HepG2 (cell line): ENCODE measurements around the gene TMBIM6. TPM values are rescaled to one million over a fixed set of nuclear protein-coding genes. Genes with fewer than 3 reads are reported as not detected.

Source experiments
- CAMTA2 ChIP-seq: sonication (generic); formaldehyde crosslinking; IDR thresholded peaks from 2 replicates; pipeline ENCODE4 v1.4.0; 2020; ENCODE audit warnings: mild to moderate bottlenecking, missing genetic modification reagents, borderline replicate concordance
- CBFB ChIP-seq: sonication (generic); formaldehyde crosslinking; IDR thresholded peaks from 2 replicates; pipeline ENCODE4 v1.4.0; 2020; ENCODE audit warnings: missing genetic modification reagents
- CBX5 ChIP-seq: sonication (generic); formaldehyde crosslinking; IDR thresholded peaks from 2 replicates; pipeline ENCODE4 v1.4.0; 2020; ENCODE audit warnings: missing genetic modification reagents, borderline replicate concordance
- CCDC6 ChIP-seq: sonication (generic); formaldehyde crosslinking; IDR thresholded peaks from 2 replicates; pipeline ENCODE4 v1.8.1; 2022; ENCODE audit warnings: mild to moderate bottlenecking, missing genetic modification reagents, moderate library complexity
- EP300 ChIP-seq, 3 experiments: sonication (generic) in 1 of 3; formaldehyde crosslinking in 1 of 3; IDR thresholded peaks; 2 replicates each; pipeline versions ENCODE4 v1.5.1 to v1.6.1; 2011 to 2020; ENCODE audit warnings: low read depth in 2 of 3, low read length in 2 of 3, borderline replicate concordance in 1 of 3, improper control_type of control experiment in 1 of 3, mild to moderate bottlenecking in 1 of 3, missing genetic modification reagents in 1 of 3, moderate library complexity in 1 of 3
- FOSL2 ChIP-seq: sonication (generic); formaldehyde crosslinking; IDR thresholded peaks from 2 replicates; pipeline ENCODE4 v1.4.0; 2020; ENCODE audit warnings: missing genetic modification reagents
- FOXP1 ChIP-seq, 2 experiments: fragments of 450-650 bp in 1 of 2; IDR thresholded peaks; 2 replicates each; pipeline ENCODE4 v1.6.1; 2017 to 2018; ENCODE audit warnings: antibody characterized with exemption in 1 of 2
- GTF2F1 ChIP-seq: fragments of 150-350 bp; IDR thresholded peaks from 2 replicates; pipeline ENCODE4 v1.6.1; 2014; ENCODE audit warnings: low read length
- NFIC ChIP-seq: IDR thresholded peaks from 2 replicates; pipeline ENCODE4 v1.6.1; 2012; ENCODE audit warnings: mild to moderate bottlenecking, low read length, inconsistent platforms
- PAX8 ChIP-seq: sonication (generic); formaldehyde crosslinking; IDR thresholded peaks from 2 replicates; pipeline ENCODE4 v1.8.0; 2022; ENCODE audit warnings: mild to moderate bottlenecking, missing genetic modification reagents, borderline replicate concordance
- RBM39 ChIP-seq: fragments of 200-400 bp; formaldehyde crosslinking; IDR thresholded peaks from one replicate; pipeline ENCODE4 v1.6.1; 2018; ENCODE audit warnings: antibody characterized with exemption, mild to moderate bottlenecking, low read depth, low read length; ENCODE audit not compliant: poor library complexity, severe bottlenecking
- TCF12 ChIP-seq, 2 experiments: fragments of 450-650 bp in 1 of 2; sonication (generic) in 1 of 2; formaldehyde crosslinking in 1 of 2; IDR thresholded peaks; 2 replicates each; pipeline versions ENCODE4 v1.6.1 to v1.8.0; 2017 to 2022; ENCODE audit warnings: antibody characterized with exemption in 1 of 2, mild to moderate bottlenecking in 1 of 2, missing genetic modification reagents in 1 of 2, moderate library complexity in 1 of 2
- TSC22D2 ChIP-seq: sonication (generic); formaldehyde crosslinking; IDR thresholded peaks from 2 replicates; pipeline ENCODE4 v1.5.1; 2020; ENCODE audit warnings: missing genetic modification reagents, mild to moderate bottlenecking, borderline replicate concordance
- ZKSCAN1 ChIP-seq: fragments of 150-350 bp; IDR thresholded peaks from 2 replicates; pipeline ENCODE4 v1.6.1; 2014; ENCODE audit warnings: low read length
- ZNF367 ChIP-seq: sonication (generic); formaldehyde crosslinking; IDR thresholded peaks from 2 replicates; pipeline ENCODE4 v1.4.0; 2020; ENCODE audit warnings: missing genetic modification reagents, borderline replicate concordance
- ZNF83 ChIP-seq: sonication (generic); formaldehyde crosslinking; IDR thresholded peaks from 2 replicates; pipeline ENCODE4 v1.4.0; 2020; ENCODE audit warnings: missing genetic modification reagents, mild to moderate bottlenecking, borderline replicate concordance
- polyA plus RNA-seq, 8 experiments: library from polyadenylated mRNA; depleted of rRNA in 3 of 8; stranded (reverse) in 7 of 8; unstranded in 1 of 8; fragments of >200 nt; fragmentation: Illumina TruSeq in 4 of 8; extraction: Trizol in 4 of 8; gene quantifications; 2 replicates each; pipeline versions ENCODE4 v1.2.1 to v1.2.3, GENCODE V29; 2011 to 2016; ENCODE audit warnings: low read depth in 4 of 8, missing spikeins in 1 of 8, mixed read lengths in 1 of 8; ENCODE audit not compliant: insufficient read depth in 1 of 8
- total RNA-seq, 5 experiments: library from RNA; depleted of rRNA; stranded (reverse); fragments of >200 nt; fragmentation: Illumina TruSeq; extraction: Trizol; gene quantifications; 2 replicates each; pipeline ENCODE4 v1.2.3, GENCODE V29; 2016; ENCODE audit warnings: low read depth in 1 of 5
- TF ChIP-seq, protein P1 (sequence below): sonication (generic); formaldehyde crosslinking; conservative IDR thresholded peaks from 2 replicates; pipeline ENCODE4 v1.5.0; 2020; ENCODE audit warnings: missing genetic modification reagents
- TF ChIP-seq, protein P2 (sequence below): sonication (generic); formaldehyde crosslinking; IDR thresholded peaks from 2 replicates; pipeline ENCODE4 v1.8.0; 2022; ENCODE audit warnings: missing genetic modification reagents, mild to moderate bottlenecking, moderate library complexity, borderline replicate concordance
- TF ChIP-seq, protein P3 (sequence below): sonication (generic); formaldehyde crosslinking; IDR thresholded peaks from 2 replicates; pipeline ENCODE4 v1.9.0; 2021; ENCODE audit warnings: missing genetic modification reagents, mild to moderate bottlenecking, borderline replicate concordance
- TF ChIP-seq, protein P4 (sequence below): IDR thresholded peaks from 2 replicates; pipeline ENCODE4 v1.6.1; 2012; ENCODE audit warnings: inconsistent platforms
- TF ChIP-seq, protein P5 (sequence below): sonication (generic); formaldehyde crosslinking; IDR thresholded peaks from 2 replicates; pipeline ENCODE4 v1.5.0; 2020; ENCODE audit warnings: missing genetic modification reagents, mild to moderate bottlenecking, borderline replicate concordance

The TMBIM6 gene
- total and polyA plus RNA-seq, 2 of the 13 experiments (the other 11 are each of a cell fraction or from before 2014, with no cell fraction given), result 412 to 468 TPM

DNA sequence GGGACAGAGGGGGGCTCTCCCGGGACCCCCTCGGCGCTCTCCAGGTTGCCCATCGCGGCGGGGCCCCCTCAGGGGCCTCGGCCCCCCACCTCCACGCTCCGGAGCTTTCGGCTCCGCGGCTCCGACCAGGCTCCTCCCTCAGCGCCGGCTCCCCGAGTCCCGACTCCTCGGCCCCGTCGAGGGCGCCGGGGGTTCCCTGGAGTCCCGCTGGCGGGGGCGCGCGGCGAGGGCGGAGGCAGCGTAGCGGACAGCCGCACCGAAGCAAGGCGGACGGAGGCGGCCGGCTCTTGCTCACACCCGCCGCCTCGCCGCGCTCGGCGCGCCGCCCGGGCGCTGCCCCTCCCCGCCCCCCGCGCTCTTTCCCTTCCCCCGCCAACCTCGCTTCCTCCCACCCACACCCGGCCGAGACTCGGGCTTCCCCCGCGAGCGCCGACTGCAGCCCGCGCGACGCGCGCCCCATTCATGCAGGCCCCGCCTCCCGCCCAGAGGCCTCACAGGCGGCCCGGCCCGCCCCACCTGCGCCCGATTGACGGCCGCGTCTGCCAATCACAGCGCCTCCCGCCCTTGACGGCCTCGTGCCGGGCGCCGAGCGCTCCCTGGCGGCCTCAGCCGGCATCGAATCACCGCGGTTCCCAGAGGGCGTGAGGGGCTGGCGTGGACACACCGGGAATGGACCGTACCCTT lies 34.1 kb upstream of the TMBIM6 start, which contains the start of gene FMNL3 (continued):
- TF ChIP-seq, protein P1, sequence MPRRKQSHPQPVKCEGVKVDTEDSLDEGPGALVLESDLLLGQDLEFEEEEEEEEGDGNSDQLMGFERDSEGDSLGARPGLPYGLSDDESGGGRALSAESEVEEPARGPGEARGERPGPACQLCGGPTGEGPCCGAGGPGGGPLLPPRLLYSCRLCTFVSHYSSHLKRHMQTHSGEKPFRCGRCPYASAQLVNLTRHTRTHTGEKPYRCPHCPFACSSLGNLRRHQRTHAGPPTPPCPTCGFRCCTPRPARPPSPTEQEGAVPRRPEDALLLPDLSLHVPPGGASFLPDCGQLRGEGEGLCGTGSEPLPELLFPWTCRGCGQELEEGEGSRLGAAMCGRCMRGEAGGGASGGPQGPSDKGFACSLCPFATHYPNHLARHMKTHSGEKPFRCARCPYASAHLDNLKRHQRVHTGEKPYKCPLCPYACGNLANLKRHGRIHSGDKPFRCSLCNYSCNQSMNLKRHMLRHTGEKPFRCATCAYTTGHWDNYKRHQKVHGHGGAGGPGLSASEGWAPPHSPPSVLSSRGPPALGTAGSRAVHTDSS, result no peak
- TF ChIP-seq CBFB, result peak; percentile 81; the same call in 1 of the 2 replicates
- no peak for TF ChIP-seq TCF12 (IDR thresholded peaks at IDR 0.05)
- no peak for TF ChIP-seq TCF12 (CRISPR knock-in tag; IDR thresholded peaks at IDR 0.05)
- TF ChIP-seq, protein P2, sequence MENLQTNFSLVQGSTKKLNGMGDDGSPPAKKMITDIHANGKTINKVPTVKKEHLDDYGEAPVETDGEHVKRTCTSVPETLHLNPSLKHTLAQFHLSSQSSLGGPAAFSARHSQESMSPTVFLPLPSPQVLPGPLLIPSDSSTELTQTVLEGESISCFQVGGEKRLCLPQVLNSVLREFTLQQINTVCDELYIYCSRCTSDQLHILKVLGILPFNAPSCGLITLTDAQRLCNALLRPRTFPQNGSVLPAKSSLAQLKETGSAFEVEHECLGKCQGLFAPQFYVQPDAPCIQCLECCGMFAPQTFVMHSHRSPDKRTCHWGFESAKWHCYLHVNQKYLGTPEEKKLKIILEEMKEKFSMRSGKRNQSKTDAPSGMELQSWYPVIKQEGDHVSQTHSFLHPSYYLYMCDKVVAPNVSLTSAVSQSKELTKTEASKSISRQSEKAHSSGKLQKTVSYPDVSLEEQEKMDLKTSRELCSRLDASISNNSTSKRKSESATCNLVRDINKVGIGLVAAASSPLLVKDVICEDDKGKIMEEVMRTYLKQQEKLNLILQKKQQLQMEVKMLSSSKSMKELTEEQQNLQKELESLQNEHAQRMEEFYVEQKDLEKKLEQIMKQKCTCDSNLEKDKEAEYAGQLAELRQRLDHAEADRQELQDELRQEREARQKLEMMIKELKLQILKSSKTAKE (CRISPR knock-in tag), result no peak
- peak; percentile 67; the same call in 1 of the 2 replicates for TF ChIP-seq ZNF83 (CRISPR knock-in tag)
- peak; percentile 95 for TF ChIP-seq CCDC6 (CRISPR knock-in tag)
- TF ChIP-seq, protein P3, sequence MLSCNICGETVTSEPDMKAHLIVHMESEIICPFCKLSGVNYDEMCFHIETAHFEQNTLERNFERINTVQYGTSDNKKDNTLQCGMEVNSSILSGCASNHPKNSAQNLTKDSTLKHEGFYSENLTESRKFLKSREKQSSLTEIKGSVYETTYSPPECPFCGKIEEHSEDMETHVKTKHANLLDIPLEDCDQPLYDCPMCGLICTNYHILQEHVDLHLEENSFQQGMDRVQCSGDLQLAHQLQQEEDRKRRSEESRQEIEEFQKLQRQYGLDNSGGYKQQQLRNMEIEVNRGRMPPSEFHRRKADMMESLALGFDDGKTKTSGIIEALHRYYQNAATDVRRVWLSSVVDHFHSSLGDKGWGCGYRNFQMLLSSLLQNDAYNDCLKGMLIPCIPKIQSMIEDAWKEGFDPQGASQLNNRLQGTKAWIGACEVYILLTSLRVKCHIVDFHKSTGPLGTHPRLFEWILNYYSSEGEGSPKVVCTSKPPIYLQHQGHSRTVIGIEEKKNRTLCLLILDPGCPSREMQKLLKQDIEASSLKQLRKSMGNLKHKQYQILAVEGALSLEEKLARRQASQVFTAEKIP (CRISPR knock-in tag), result no peak
- TF ChIP-seq, protein P4, sequence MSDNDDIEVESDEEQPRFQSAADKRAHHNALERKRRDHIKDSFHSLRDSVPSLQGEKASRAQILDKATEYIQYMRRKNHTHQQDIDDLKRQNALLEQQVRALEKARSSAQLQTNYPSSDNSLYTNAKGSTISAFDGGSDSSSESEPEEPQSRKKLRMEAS, result peak; percentile 100
- no peak for TF ChIP-seq CAMTA2 (CRISPR knock-in tag)
- no peak for TF ChIP-seq FOXP1 (IDR thresholded peaks at IDR 0.05)
- no peak for TF ChIP-seq FOXP1 (CRISPR knock-in tag; IDR thresholded peaks at IDR 0.05)
- no peak for TF ChIP-seq EP300 (IDR thresholded peaks at IDR 0.05; ENCODE audit: low read depth in 2 of 2, low read length in 2 of 2)
- peak; percentile 11; the same call in 1 of the 2 replicates for TF ChIP-seq EP300 (CRISPR knock-in tag; IDR thresholded peaks at IDR 0.05; ENCODE audit: borderline replicate concordance)
- no peak for TF ChIP-seq CBX5 (CRISPR knock-in tag)
- peak; percentile 51; the same call in 1 of the 2 replicates for TF ChIP-seq FOSL2
- TF ChIP-seq PAX8 (CRISPR knock-in tag), result 0 out of 2 replicates have a peak, but pooled peaks have one; percentile 51
- TF ChIP-seq, protein P5, sequence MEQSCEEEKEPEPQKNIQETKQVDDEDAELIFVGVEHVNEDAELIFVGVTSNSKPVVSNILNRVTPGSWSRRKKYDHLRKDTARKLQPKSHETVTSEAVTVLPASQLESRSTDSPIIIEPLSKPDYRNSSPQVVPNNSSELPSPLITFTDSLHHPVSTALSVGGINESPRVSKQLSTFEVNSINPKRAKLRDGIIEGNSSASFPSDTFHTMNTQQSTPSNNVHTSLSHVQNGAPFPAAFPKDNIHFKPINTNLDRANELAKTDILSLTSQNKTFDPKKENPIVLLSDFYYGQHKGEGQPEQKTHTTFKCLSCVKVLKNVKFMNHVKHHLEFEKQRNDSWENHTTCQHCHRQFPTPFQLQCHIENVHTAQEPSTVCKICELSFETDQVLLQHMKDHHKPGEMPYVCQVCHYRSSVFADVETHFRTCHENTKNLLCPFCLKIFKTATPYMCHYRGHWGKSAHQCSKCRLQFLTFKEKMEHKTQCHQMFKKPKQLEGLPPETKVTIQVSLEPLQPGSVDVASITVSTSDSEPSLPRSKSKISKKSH, result peak; percentile 79; the same call in 1 of the 2 replicates
- peak; percentile 96 for TF ChIP-seq TSC22D2 (CRISPR knock-in tag)
- TF ChIP-seq ZNF367, result 0 out of 2 replicates have a peak, but pooled peaks have one; percentile 83
- TF ChIP-seq ZKSCAN1, result no peak
- no peak for TF ChIP-seq NFIC
- TF ChIP-seq RBM39, result no peak
- TF ChIP-seq GTF2F1, result no peak
